RWPE2 (cell line): ENCODE data around the gene LDLRAD4.

Experiments
- ATAC-seq: fragments of 200-7000 bp; cut with Tn5 transposase; 3 replicates; pipeline ENCODE4 v1.9.1; 2021; ENCODE audit warnings: low read depth
- DNase-seq: peaks from one replicate; pipeline ENCODE4 v3.0.0-alpha.2; 2020; ENCODE audit warnings: low spot score
- H3K27ac ChIP-seq: fragments of 450-650 bp; 2 replicates; pipeline ENCODE4 v1.5.1; 2017; ENCODE audit warnings: mild to moderate bottlenecking; ENCODE audit not compliant: poor library complexity, severe bottlenecking
- H3K27me3 ChIP-seq: fragments of 250-450 bp; sonication (Bioruptor Pico); 2 replicates; pipeline ENCODE4 v1.5.1; 2021; ENCODE audit warnings: mild to moderate bottlenecking, moderate library complexity; ENCODE audit not compliant: insufficient read depth, poor library complexity, severe bottlenecking
- H3K36me3 ChIP-seq: fragments of 250-450 bp; sonication (Bioruptor Pico); 2 replicates; pipeline ENCODE4 v1.5.1; 2020; ENCODE audit warnings: low read depth, mild to moderate bottlenecking, moderate library complexity
- H3K4me1 ChIP-seq: fragments of 250-450 bp; sonication (Bioruptor Pico); 2 replicates; pipeline ENCODE4 v1.5.1; 2021; ENCODE audit warnings: mild to moderate bottlenecking, moderate library complexity; ENCODE audit not compliant: insufficient read depth, poor library complexity, severe bottlenecking
- H3K4me3 ChIP-seq: fragments of 250-450 bp; sonication (Bioruptor Pico); 2 replicates; pipeline ENCODE4 v1.5.1; 2021; ENCODE audit warnings: mild to moderate bottlenecking, moderate library complexity; ENCODE audit not compliant: severe bottlenecking
- H3K9me3 ChIP-seq: fragments of 250-450 bp; sonication (Bioruptor Pico); 2 replicates; pipeline ENCODE4 v1.5.1; 2021; ENCODE audit warnings: mild to moderate bottlenecking, moderate library complexity; ENCODE audit not compliant: severe bottlenecking
- TF ChIP-seq, protein P1 (sequence below): fragments of 450-650 bp; IDR thresholded peaks from one replicate; pipeline ENCODE4 v1.5.1; 2017; ENCODE audit warnings: mild to moderate bottlenecking, moderate library complexity; ENCODE audit not compliant: poor library complexity, severe bottlenecking

LDLRAD4 gene

DNA sequence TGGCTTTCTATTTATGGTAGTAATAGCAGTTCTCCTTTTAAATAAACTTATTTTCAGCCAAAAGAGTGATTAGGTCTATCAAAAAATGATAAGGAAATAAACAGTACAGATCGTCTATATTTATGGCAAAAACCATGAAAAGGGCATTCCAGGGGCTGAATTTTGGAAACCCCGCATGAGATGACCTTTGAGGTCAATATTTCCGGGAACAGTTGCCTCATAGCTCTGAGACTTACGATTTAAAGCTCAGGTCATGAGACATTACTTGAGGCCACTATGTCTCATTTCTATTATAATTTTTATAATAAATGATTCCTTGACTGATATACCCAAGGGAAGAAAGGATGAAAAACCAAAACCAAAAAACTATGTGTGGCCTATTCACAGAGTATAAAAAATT, 101.1 kb downstream of the LDLRAD4 start:
- ATAC-seq (no peak), DNase-seq (no peak)
- Histone ChIP-seq H3K4me1 (no peaks in the 10 kb centered on the region), H3K27ac (no peak overlapping the region), H3K36me3 (no peaks in the 10 kb centered on the region), H3K9me3 (no peaks in the 10 kb centered on the region), H3K27me3 (no peaks in the 10 kb centered on the region), H3K4me3 (no peak overlapping the region)
- TF ChIP-seq, protein P1, sequence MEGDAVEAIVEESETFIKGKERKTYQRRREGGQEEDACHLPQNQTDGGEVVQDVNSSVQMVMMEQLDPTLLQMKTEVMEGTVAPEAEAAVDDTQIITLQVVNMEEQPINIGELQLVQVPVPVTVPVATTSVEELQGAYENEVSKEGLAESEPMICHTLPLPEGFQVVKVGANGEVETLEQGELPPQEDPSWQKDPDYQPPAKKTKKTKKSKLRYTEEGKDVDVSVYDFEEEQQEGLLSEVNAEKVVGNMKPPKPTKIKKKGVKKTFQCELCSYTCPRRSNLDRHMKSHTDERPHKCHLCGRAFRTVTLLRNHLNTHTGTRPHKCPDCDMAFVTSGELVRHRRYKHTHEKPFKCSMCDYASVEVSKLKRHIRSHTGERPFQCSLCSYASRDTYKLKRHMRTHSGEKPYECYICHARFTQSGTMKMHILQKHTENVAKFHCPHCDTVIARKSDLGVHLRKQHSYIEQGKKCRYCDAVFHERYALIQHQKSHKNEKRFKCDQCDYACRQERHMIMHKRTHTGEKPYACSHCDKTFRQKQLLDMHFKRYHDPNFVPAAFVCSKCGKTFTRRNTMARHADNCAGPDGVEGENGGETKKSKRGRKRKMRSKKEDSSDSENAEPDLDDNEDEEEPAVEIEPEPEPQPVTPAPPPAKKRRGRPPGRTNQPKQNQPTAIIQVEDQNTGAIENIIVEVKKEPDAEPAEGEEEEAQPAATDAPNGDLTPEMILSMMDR: no peak

DNA sequence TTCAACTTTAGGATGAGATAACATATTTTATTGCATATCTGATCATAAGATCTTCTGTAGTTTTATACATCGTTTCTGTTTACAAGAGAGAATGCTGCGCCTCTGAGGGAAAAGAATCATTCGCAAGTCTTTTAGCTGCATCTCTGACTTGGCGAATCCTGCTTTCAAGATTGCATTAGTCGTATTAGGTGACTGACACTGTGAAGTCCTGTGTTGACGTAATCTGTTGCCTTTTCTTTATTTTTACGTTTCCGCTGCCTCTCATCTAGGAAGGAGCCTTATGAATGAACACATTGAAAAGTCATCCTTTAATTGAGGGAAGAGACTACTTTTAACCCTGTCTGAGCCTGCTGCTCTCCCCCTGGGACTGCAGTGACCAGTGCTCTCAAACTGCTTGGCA, 101.5 kb downstream of the LDLRAD4 start:
- Histone ChIP-seq H3K36me3 (no peaks in the 10 kb centered on the region), H3K4me1 (no peaks in the 10 kb centered on the region), H3K4me3 (no peak overlapping the region), H3K9me3 (no peaks in the 10 kb centered on the region), H3K27me3 (no peaks in the 10 kb centered on the region), H3K27ac (no peak overlapping the region)
- TF ChIP-seq, protein P1: no peak
- no peak for ATAC-seq
- no peak for DNase-seq

DNA sequence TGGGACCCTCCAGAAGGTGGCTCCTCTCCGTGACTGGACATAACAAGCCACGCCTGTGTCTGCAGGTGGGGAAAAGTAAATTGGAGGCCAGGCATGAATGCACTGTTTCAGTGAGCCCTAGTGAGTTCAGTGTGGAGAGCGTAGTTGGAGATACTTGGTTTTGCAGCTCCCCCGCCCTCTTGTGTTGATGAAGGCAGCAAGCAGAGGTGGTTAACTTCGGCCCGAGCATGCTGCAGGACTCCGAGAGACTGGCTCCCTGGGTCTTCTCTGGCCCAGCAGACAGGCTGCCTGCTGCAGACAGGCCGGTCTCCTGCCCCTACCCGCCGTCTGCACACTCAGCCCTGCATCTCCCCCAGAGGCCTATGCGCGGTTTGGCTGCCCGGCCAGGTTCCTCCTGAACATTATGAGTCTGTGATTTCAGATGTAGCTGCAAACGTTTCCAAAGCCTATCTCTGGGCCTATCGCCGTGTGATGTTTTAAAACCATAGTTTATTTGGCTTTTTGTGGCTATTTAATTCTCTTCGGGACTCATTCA, 102.4 kb downstream of the LDLRAD4 start:
- no peaks in the 10 kb centered on the region for H3K36me3 ChIP-seq
- no peak for DNase-seq
- H3K27me3 ChIP-seq: no peaks in the 10 kb centered on the region

DNA sequence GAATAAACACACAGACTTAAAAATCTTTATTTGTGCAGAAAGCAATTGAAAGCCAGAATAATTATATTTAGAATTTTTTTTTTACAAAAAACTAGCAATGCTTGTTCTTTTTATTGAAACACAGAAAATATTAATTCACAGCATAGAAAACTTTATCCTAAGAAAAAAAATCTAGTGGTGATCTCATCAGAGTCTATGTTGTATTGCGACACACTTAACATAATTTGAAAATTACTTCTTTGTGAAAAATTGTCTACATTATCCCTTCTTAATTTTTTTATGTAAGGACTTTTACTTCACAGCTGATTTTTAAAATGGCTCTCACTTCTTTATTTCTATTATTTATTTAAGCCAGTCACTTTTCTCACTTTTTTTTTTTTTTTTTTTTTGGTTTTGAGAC, 103.4 kb downstream of the LDLRAD4 start:
- Histone ChIP-seq H3K27ac (no peak overlapping the region), H3K36me3 (no peaks in the 10 kb centered on the region), H3K4me1 (no peaks in the 10 kb centered on the region), H3K9me3 (no peaks in the 10 kb centered on the region), H3K4me3 (no peak overlapping the region), H3K27me3 (no peaks in the 10 kb centered on the region)
- DNase-seq (no peak), ATAC-seq (no peak)
- TF ChIP-seq, protein P1: no peak

More for the DNA sequence above, 102.4 kb downstream of the LDLRAD4 start:
- H3K4me1 ChIP-seq: no peaks in the 10 kb centered on the region
- H3K9me3 ChIP-seq: no peaks in the 10 kb centered on the region
- no peak overlapping the region for H3K4me3 ChIP-seq
- no peak for ATAC-seq
- TF ChIP-seq, protein P1: no peak
- no peak overlapping the region for H3K27ac ChIP-seq

DNA sequence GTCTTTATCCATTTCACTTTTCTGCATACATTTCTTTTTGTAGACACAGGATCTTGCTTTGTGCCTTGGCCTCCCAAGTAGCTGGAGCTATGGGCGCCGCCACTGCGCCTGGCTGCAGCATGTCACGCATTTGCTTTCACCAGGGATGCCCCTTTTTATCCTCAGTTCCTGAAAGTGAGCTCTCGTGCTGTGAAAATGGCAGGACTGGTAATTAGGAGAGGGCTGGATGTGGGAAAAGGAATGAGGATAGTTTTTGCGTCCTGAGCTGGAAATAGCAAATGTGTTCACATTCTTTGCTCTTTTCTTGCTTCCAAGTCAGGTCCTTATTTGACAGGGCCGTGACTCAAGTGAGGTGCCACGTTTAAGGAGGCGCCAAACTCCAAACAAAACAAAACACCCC, 104.6 kb downstream of the LDLRAD4 start:
- DNase-seq: no peak
- no peaks in the 10 kb centered on the region for H3K9me3 ChIP-seq
- no peak for ATAC-seq
- H3K36me3 ChIP-seq: no peaks in the 10 kb centered on the region
- TF ChIP-seq, protein P1: no peak
- no peak overlapping the region for H3K27ac ChIP-seq
- no peaks in the 10 kb centered on the region for H3K4me1 ChIP-seq
- no peaks in the 10 kb centered on the region for H3K27me3 ChIP-seq
- H3K4me3 ChIP-seq: no peak overlapping the region
